SU-DHL-6 (cell line): ENCODE measurements around the gene PDCD1LG2.
"Not testable (repeated sequence)": the region's sequence is repeated elsewhere in the genome, so short reads cannot be mapped to it uniquely, and the experiment has no call there.

Experiments
- H2AFZ ChIP-seq: fragments of 200-600 bp; sonication (generic); 2 replicates; pipeline ENCODE4 v1.6.1; 2014; ENCODE audit warnings: low read depth, mild to moderate bottlenecking, moderate library complexity, mixed read lengths, antibody characterized with exemption, low read length; ENCODE audit not compliant: severe bottlenecking
- H3F3A ChIP-seq: fragments of 200-600 bp; shearing (Covaris generic); 2 replicates; pipeline ENCODE4 v1.6.0; 2016; ENCODE audit warnings: antibody characterized with exemption, mild to moderate bottlenecking; ENCODE audit not compliant: insufficient read depth
- H3K27ac ChIP-seq: fragments of 200-600 bp; sonication (generic); 2 replicates; pipeline ENCODE4 v1.5.1; 2016; ENCODE audit warnings: low read depth, mild to moderate bottlenecking, low read length, moderate library complexity, mixed read lengths
- H3K27me3 ChIP-seq: fragments of 200-600 bp; sonication (generic), shearing (Covaris generic); 2 replicates; pipeline ENCODE4 v1.6.0; 2014; ENCODE audit warnings: mild to moderate bottlenecking, low read length
- H3K36me3 ChIP-seq: fragments of 200-600 bp; sonication (generic); 2 replicates; pipeline ENCODE4 v1.6.1; 2014; ENCODE audit warnings: mild to moderate bottlenecking, low read length, mixed read lengths
- H3K4me2 ChIP-seq: fragments of 300-600, 200-600 bp; shearing (Covaris generic), sonication (generic); 2 replicates; pipeline ENCODE4 v1.6.0; 2014; ENCODE audit warnings: low read length, low read depth, mild to moderate bottlenecking; ENCODE audit not compliant: poor library complexity, severe bottlenecking
- H3K4me3 ChIP-seq: fragments of 200-600 bp; sonication (generic); 2 replicates; pipeline ENCODE4 v1.5.1; 2014; ENCODE audit warnings: antibody characterized with exemption, low read length, mild to moderate bottlenecking, mixed read lengths; ENCODE audit not compliant: insufficient read depth, poor library complexity, severe bottlenecking
- H3K79me2 ChIP-seq: fragments of 200-600 bp; sonication (generic); 2 replicates; pipeline ENCODE4 v1.6.1; 2014; ENCODE audit warnings: mild to moderate bottlenecking, low read length, moderate library complexity; ENCODE audit not compliant: insufficient read depth
- H3K9ac ChIP-seq: fragments of 200-600 bp; sonication (generic); 2 replicates; pipeline ENCODE4 v1.7.0; 2014; ENCODE audit warnings: mild to moderate bottlenecking, low read length
- H3K9me2 ChIP-seq: fragments of 200-600 bp; sonication (generic); replicated peaks from 2 replicates; pipeline ENCODE4 v1.6.1; 2014; ENCODE audit warnings: low read length; ENCODE audit not compliant: insufficient read depth
- H3K9me3 ChIP-seq: fragments of 200-600 bp; sonication (generic); 2 replicates; pipeline ENCODE4 v1.6.1; 2014; ENCODE audit warnings: low read length, mixed read lengths; ENCODE audit not compliant: insufficient read depth
- H4K20me1 ChIP-seq: fragments of 200-600 bp; sonication (generic); 2 replicates; pipeline ENCODE4 v1.6.1; 2014; ENCODE audit warnings: low read depth, mild to moderate bottlenecking, antibody characterized with exemption, low read length, moderate library complexity, mixed read lengths
- CTCF ChIP-seq: fragments of 200-600 bp; sonication (generic); IDR thresholded peaks from one replicate; pipeline ENCODE4 v1.5.1; 2017; ENCODE audit warnings: antibody characterized with exemption, mild to moderate bottlenecking, low read length, moderate library complexity; ENCODE audit not compliant: insufficient read depth, poor library complexity, severe bottlenecking
- EZH2phosphoT487 ChIP-seq: fragments of 200-600 bp; sonication (generic), shearing (Covaris generic); conservative IDR thresholded peaks from 2 replicates; pipeline ENCODE4 v1.6.1; 2018; ENCODE audit warnings: mild to moderate bottlenecking, antibody characterized with exemption, low read length, moderate library complexity, mixed read lengths

The PDCD1LG2 gene

GRCh38 chr9:5468850-5469249 is 41.5 kb upstream of the PDCD1LG2 start:
- Histone ChIP-seq H4K20me1 (no peaks in the 10 kb centered on the region), H3K4me2 (no peak overlapping the region), H3K36me3 (no peaks in the 10 kb centered on the region), H3K9me2 (no peaks in the 10 kb centered on the region), H3K27ac (no peak overlapping the region), H3K79me2 (no peaks in the 10 kb centered on the region), H3K4me3 (no peak overlapping the region), H3F3A (no peaks in the 10 kb centered on the region), H2AFZ (no peak overlapping the region), H3K9ac (no peak overlapping the region), H3K27me3 (no peaks in the 10 kb centered on the region), H3K9me3 (no peaks in the 10 kb centered on the region)
- no peak for TF ChIP-seq EZH2phosphoT487

GRCh38 chr9:5470122-5470521 is 40.2 kb upstream of the PDCD1LG2 start:
- no peaks in the 10 kb centered on the region for H4K20me1 ChIP-seq
- H3F3A ChIP-seq = no peaks in the 10 kb centered on the region
- no peak overlapping the region for H3K27ac ChIP-seq
- no peaks in the 10 kb centered on the region for H3K27me3 ChIP-seq
- TF ChIP-seq EZH2phosphoT487 (no peak), CTCF (no peak)
- no peaks in the 10 kb centered on the region for H3K9me3 ChIP-seq
- H3K9me2 ChIP-seq = no peaks in the 10 kb centered on the region
- no peak overlapping the region for H2AFZ ChIP-seq
- H3K4me2 ChIP-seq = no peak overlapping the region
- H3K36me3 ChIP-seq = no peaks in the 10 kb centered on the region
- no peak overlapping the region for H3K4me3 ChIP-seq
- H3K79me2 ChIP-seq = no peaks in the 10 kb centered on the region
- H3K9ac ChIP-seq = no peak overlapping the region

- Histone ChIP-seq H3K79me2 (no peaks in the 10 kb centered on the region), H3K9me3 (no peaks in the 10 kb centered on the region), H3K4me3 (no peak overlapping the region), H3K27me3 (no peaks in the 10 kb centered on the region), H3K27ac (no peak overlapping the region), H3K9ac (no peak overlapping the region), H3K9me2 (no peaks in the 10 kb centered on the region), H3K4me2 (no peak overlapping the region), H3F3A (no peaks in the 10 kb centered on the region), H3K36me3 (no peaks in the 10 kb centered on the region), H4K20me1 (no peaks in the 10 kb centered on the region), H2AFZ (no peak overlapping the region)
- no peak for TF ChIP-seq EZH2phosphoT487
- TF ChIP-seq CTCF = no peak
Observed at GRCh38 chr9:5470816-5471215, 39.5 kb upstream of the PDCD1LG2 start.

GRCh38 chr9:5475611-5476010 is 34.7 kb upstream of the PDCD1LG2 start:
- not testable (repeated sequence) for H3K9me2 ChIP-seq, H3K4me3 ChIP-seq, H4K20me1 ChIP-seq, H3K4me2 ChIP-seq, H3K9me3 ChIP-seq, H3F3A ChIP-seq, H2AFZ ChIP-seq, H3K36me3 ChIP-seq, H3K9ac ChIP-seq, H3K27me3 ChIP-seq, H3K79me2 ChIP-seq, H3K27ac ChIP-seq
